Measurements from ENCODE around the gene TFB1M.

The TFB1M gene

DNA sequence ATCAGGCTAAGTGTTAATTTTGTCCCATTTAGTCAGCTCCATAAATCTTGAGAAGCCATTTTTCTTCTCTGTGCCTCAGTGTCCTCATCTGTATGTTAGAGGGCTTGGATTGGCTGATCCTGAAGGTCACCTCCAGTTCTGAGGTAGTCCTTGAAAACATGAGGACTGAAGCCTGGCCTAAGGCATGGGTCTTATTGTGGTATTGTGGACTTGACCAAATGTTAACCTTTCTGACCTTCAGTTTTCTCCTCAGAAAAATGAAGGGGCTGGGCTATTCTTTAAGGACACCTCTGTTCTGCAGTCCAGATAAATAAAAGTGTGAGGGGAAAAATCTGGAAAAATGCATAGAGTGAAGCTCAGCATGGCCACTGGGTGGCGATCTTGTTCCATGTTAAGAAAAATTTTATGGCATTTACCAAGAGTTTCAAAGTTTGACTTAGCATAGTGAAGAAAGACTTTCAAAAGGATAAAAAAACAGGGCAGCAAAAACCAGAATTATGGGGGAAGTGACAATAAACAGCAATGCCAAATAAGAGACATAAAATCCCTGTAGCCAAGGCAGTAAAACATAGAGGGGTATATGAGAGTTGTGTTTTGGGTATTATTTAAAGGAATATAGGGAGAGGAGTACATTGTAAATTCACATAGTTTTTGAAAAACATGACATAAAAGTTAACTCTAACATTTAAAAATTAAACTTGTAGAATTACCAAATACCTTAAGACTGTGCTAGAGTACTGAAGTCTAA, 13.2 kb upstream of the TFB1M start:
- Histone ChIP-seq H4K20me1 (no peaks in the 10 kb centered on the region), H3K36me3 (no peaks in the 10 kb centered on the region), H3K27ac (peak overlapping the region in 10 of 11 experiments; percentile 9 to 59 (median 50); a peak in 18 of 22 replicates), H3K4me3 (no peak overlapping the region), H3K4me1 (peaks cover 0 to 18% (median 13%) of the 10 kb centered on the region in 10 experiments; a peak in 13 of 20 replicates), H3K9me3 (replicated peaks in 1 of 11) (no peaks in the 10 kb centered on the region), H3K4me2 (peak overlapping the region in 1 of 11 experiments; percentile 60; a peak in 3 of 22 replicates), H3K27me3 (no peaks in the 10 kb centered on the region), H3K9ac (peak overlapping the region in 2 of 11 experiments; percentile 4 to 43; a peak in 3 of 22 replicates)
- no peak for TF ChIP-seq Cebpa-rat (IDR thresholded peaks at IDR 0.05)

DNA sequence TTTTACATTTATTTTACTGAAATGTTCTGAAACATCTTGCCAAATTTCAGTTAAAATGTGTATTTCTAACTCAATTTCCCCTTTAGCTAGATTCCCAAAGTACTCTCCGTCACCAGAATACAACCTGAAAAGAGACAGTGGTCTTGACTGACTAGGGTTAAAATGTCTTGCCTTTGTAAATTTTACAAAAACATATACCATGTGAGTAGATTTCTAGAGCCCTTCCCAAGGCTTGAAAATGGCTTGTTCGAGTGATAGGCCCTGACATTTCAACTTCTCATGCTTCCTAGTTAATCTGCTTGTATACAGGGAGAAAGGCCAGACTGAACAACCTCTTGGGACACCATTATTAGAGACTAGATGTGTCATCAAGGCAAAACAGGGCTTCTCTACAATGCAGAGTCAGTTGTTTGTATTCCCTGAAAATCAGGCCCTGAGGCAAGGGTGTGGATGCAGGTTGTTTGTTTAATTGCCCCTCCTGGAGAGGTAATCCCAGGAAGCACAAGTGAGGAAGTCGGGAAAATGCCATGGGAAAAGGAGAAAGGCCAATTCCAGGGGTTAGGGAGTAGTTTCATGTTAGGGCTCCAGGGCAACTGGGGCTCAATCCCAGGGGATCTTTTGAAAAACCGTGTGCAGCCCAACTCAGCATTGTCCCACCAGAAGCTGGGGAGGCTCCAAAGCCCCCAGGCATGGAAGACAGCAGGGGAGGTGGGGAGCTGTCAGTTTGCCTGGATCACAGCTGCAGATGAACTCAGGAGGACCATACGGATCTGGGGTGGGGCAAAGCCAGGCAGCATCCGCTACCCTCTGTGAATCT, 11.6 kb upstream of the TFB1M start:
- no peaks in the 10 kb centered on the region for H4K20me1 ChIP-seq
- no peaks in the 10 kb centered on the region for H3K9me3 ChIP-seq (replicated peaks in 1 of 11)
- H3K27me3 ChIP-seq, result no peaks in the 10 kb centered on the region
- H3K36me3 ChIP-seq, result no peaks in the 10 kb centered on the region
- H3K4me3 ChIP-seq, result no peak overlapping the region
- TF ChIP-seq Cebpa-rat (IDR thresholded peaks at IDR 0.05), result no peak
- peaks cover 0 to 23% (median 13%) of the 10 kb centered on the region in 10 experiments; a peak in 14 of 20 replicates for H3K4me1 ChIP-seq
- no peak overlapping the region for H3K4me2 ChIP-seq
- no peak overlapping the region for H3K9ac ChIP-seq
- H3K27ac ChIP-seq, result no peak overlapping the region

DNA sequence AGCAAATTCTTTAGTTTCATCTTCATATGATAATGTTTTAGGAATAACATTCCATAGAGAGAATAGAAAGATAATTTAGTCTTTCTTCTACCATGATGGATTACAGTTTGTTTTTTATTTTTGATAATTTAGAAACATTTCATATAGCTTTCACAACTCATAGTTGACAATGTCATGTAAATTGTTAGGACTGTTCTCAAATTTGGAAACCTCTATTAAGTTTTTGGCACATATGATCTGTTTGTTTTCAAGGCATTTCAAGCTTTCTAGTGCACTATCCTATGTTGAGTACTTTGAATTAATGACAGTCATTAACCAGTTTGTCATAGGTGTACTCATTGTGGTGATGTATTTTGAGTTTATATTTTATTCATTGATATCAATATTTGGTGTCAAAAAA, 10.7 kb upstream of the TFB1M start:
- Histone ChIP-seq H4K20me1 (no peaks in the 10 kb centered on the region), H3K4me1 (peaks cover 0 to 32% (median 21%) of the 10 kb centered on the region in 10 experiments; a peak in 14 of 20 replicates), H3K9ac (no peak overlapping the region), H3K9me3 (replicated peaks in 1 of 11) (no peaks in the 10 kb centered on the region), H3K27ac (no peak overlapping the region), H3K4me2 (no peak overlapping the region), H3K36me3 (no peaks in the 10 kb centered on the region), H3K27me3 (no peaks in the 10 kb centered on the region), H3K4me3 (no peak overlapping the region)
- no peak for TF ChIP-seq Cebpa-rat (IDR thresholded peaks at IDR 0.05)

DNA sequence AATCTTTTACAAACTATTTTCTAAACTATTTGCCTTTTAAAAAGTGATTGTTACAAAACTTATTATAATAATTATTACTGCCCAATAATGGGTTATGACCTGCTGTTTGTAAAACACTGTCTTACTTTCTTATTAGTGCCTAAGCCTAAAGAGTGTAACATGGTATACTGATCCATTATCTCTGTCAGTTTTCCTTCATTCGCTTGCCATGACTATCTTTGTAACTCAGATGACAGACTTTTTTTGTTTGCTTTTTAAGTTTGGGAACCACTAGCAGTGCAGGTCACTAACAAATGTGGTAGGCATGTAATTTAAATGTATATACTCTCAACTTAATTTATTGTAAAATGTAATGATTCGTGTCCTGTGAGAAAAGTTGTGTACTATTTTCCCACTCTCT, 9.9 kb upstream of the TFB1M start:
- peaks cover 0 to 37% (median 28%) of the 10 kb centered on the region in 10 experiments; a peak in 14 of 20 replicates for H3K4me1 ChIP-seq
- H3K27me3 ChIP-seq, result no peaks in the 10 kb centered on the region
- H3K9ac ChIP-seq, result no peak overlapping the region
- TF ChIP-seq Cebpa-rat (IDR thresholded peaks at IDR 0.05), result no peak
- no peaks in the 10 kb centered on the region for H4K20me1 ChIP-seq
- H3K27ac ChIP-seq, result no peak overlapping the region
- peaks cover 0 to 5% (median 0%) of the 10 kb centered on the region in 11 experiments; a peak in 2 of 22 replicates for H3K9me3 ChIP-seq (replicated peaks in 1 of 11)
- no peaks in the 10 kb centered on the region for H3K36me3 ChIP-seq
- no peak overlapping the region for H3K4me2 ChIP-seq
- no peak overlapping the region for H3K4me3 ChIP-seq

DNA sequence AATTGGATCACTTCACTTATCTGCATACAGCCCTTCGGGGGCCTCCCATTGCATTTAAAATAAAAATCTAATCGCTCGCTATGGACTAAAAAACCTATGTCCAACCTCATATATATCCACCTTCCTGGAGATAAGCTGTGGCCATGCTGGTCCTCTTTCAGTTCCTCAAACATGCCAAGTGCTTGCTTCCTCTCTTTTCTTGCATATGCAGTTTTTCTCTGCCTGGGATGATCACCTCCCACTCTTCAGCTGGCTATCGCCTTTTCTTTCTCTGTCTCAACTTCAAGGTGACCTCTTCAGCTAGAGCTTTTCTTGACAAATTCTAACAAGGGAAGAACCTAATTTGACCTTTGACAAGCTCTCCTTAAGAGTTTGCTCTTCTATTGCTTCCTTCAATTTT, 5.6 kb upstream of the TFB1M start:
- Histone ChIP-seq H4K20me1 (no peaks in the 10 kb centered on the region), H3K9me3 (replicated peaks in 1 of 11) (peaks cover 0 to 11% (median 0%) of the 10 kb centered on the region in 11 experiments; a peak in 5 of 22 replicates), H3K4me1 (peaks cover 6 to 44% (median 21%) of the 10 kb centered on the region in 10 experiments), H3K9ac (peak overlapping the region in 1 of 11 experiments; percentile 19; a peak in 1 of 22 replicates), H3K4me3 (peak overlapping the region in 5 of 10 experiments; percentile 35 to 58 (median 40); a peak in 8 of 20 replicates), H3K27me3 (no peaks in the 10 kb centered on the region), H3K4me2 (peak overlapping the region in 9 of 11 experiments; percentile 10 to 76 (median 57); a peak in 15 of 22 replicates), H3K27ac (peak overlapping the region in 4 of 11 experiments; percentile 39 to 55 (median 51); a peak in 8 of 22 replicates), H3K36me3 (no peaks in the 10 kb centered on the region)
- TF ChIP-seq Cebpa-rat (IDR thresholded peaks at IDR 0.05), result no peak

DNA sequence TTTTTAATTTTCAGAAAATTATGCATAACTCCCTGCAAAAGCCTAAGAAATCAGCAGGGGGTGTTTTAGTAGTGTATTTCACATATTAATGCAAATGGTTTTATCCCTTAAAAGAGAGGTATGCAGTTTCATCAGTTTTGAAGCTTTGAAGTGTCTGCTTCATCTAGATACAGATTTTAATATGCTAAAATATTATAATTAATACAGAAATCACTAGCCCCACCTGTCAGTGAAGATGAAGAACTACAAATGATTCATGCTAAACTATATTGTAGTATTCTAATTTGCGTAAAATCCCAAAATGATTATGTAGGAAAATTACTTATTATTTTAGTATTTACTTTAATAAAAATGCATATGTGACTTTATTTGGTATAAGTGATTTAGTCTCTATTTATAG, 2.9 kb upstream of the TFB1M start:
- no peak for TF ChIP-seq Cebpa-rat (IDR thresholded peaks at IDR 0.05)
- Histone ChIP-seq H3K4me3 (no peak overlapping the region), H3K4me2 (no peak overlapping the region), H4K20me1 (no peaks in the 10 kb centered on the region), H3K9ac (no peak overlapping the region), H3K27me3 (no peaks in the 10 kb centered on the region), H3K27ac (no peak overlapping the region), H3K4me1 (peaks cover 15 to 52% (median 30%) of the 10 kb centered on the region in 10 experiments), H3K36me3 (peaks cover 0 to 8% (median 0%) of the 10 kb centered on the region in 11 experiments; a peak in 3 of 22 replicates), H3K9me3 (replicated peaks in 1 of 11) (peaks cover 0 to 11% (median 0%) of the 10 kb centered on the region in 11 experiments; a peak in 5 of 22 replicates)

DNA sequence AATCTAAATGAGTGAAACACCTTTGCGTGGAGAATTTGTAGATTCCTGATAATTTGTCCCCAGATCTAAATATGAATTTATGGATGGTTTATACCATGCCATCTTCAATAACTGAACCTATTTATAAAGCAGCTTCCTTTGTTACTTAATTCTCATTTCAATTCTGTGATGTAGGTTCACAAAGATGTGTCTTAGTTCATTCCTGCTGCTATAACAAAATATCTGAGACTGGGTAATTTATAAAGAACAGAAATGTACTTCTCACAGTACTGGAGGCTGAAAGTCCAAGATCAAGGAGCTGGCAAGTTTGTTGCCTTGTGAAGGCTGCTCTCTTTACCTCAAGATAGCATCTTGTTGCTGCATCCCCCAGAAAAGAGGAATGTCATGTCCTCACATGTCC, 2.1 kb upstream of the TFB1M start:
- Histone ChIP-seq H3K4me3 (no peak overlapping the region), H3K9me3 (replicated peaks in 1 of 11) (peaks cover 0 to 11% (median 0%) of the 10 kb centered on the region in 11 experiments; a peak in 5 of 22 replicates), H4K20me1 (no peaks in the 10 kb centered on the region), H3K27ac (peak overlapping the region in 1 of 11 experiments; percentile 90; a peak in 2 of 22 replicates), H3K4me2 (peak overlapping the region in 1 of 11 experiments; percentile 87; a peak in 2 of 22 replicates), H3K4me1 (peaks cover 15 to 52% (median 30%) of the 10 kb centered on the region in 10 experiments), H3K9ac (no peak overlapping the region), H3K27me3 (no peaks in the 10 kb centered on the region), H3K36me3 (peaks cover 0 to 12% (median 3%) of the 10 kb centered on the region in 11 experiments; a peak in 5 of 22 replicates)
- TF ChIP-seq Cebpa-rat (IDR thresholded peaks at IDR 0.05), result no peak

DNA sequence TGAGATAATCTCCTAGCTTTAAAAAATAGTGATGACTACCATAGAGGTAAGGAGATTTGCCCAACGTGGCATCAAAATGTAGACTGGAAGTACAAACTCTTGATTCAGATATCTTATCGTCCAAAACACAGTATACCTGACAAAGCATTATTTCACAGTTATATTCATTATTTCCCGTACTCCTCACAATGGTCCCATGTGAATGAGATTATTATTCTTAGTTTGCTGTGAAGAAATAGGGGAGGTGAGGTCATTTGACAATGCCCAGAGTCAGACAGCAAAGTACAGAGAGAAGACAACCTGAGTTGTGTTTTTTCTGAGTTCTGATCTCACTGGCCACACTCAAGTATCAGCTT, 1.2 kb upstream of the TFB1M start:
- no peaks in the 10 kb centered on the region for H4K20me1 ChIP-seq
- H3K4me2 ChIP-seq, result peak overlapping the region; percentile 65 to 87 (median 74)
- H3K27me3 ChIP-seq, result no peaks in the 10 kb centered on the region
- H3K4me3 ChIP-seq, result peak overlapping the region; percentile 85 to 99 (median 90); a peak in 17 of 20 replicates
- peaks cover 0 to 22% (median 11%) of the 10 kb centered on the region in 11 experiments; a peak in 11 of 22 replicates for H3K36me3 ChIP-seq
- peak overlapping the region in 10 of 11 experiments; percentile 68 to 90 (median 80); a peak in 19 of 22 replicates for H3K27ac ChIP-seq
- peak overlapping the region in 10 of 11 experiments; percentile 82 to 91 (median 88); a peak in 15 of 22 replicates for H3K9ac ChIP-seq
- peaks cover 0 to 11% (median 0%) of the 10 kb centered on the region in 11 experiments; a peak in 5 of 22 replicates for H3K9me3 ChIP-seq (replicated peaks in 1 of 11)
- H3K4me1 ChIP-seq, result peaks cover 15 to 48% (median 29%) of the 10 kb centered on the region in 10 experiments
- TF ChIP-seq Cebpa-rat (IDR thresholded peaks at IDR 0.05), result no peak
